Kidney capillary endothelial cell (primary cell): ENCODE data around the gene SNCA.

Experiments used
- DNase-seq: peaks from one replicate; pipeline ENCODE4 v3.0.0-alpha.2; 2018; ENCODE audit warnings: low spot score

The SNCA gene

GRCh38 chr4:89836897-89837384 is at the start of gene SNCA:
Gene SNCA (minus strand): TSS chr4:89837161. CDS start chr4:89835667, 1,494 bp downstream.
- no peak for DNase-seq

- no peak for DNase-seq
Observed at GRCh38 chr4:89879215-89879614, 42.3 kb upstream of the SNCA start.

GRCh38 chr4:89878611-89879010 is 41.6 kb upstream of the SNCA start:
- DNase-seq = no peak

GRCh38 chr4:89876548-89876947 is 39.6 kb upstream of the SNCA start:
- DNase-seq = no peak

- DNase-seq = no peak
Observed at GRCh38 chr4:89871211-89871610, 34.2 kb upstream of the SNCA start.

GRCh38 chr4:89868999-89869589 is 32.1 kb upstream of the SNCA start:
- peak; percentile 27 for DNase-seq

- DNase-seq = no peak
Observed at GRCh38 chr4:89868276-89868675, 31.3 kb upstream of the SNCA start.

GRCh38 chr4:89863533-89863932 is 26.6 kb upstream of the SNCA start:
- DNase-seq = no peak

GRCh38 chr4:89860971-89861370 is 24.0 kb upstream of the SNCA start:
- DNase-seq = no peak

- DNase-seq = no peak
Observed at GRCh38 chr4:89855236-89855635, 18.3 kb upstream of the SNCA start.

- no peak for DNase-seq
Observed at GRCh38 chr4:89847571-89848325, 10.8 kb upstream of the SNCA start.

- no peak for DNase-seq
Observed at GRCh38 chr4:89839558-89839957, 2.6 kb upstream of the SNCA start.

- DNase-seq = no peak
Observed at GRCh38 chr4:89837993-89838390, 1.0 kb upstream of the SNCA start.

GRCh38 chr4:89837385-89837992 is 528 bp upstream of the SNCA start:
- DNase-seq = no peak

- no peak for DNase-seq
Observed at GRCh38 chr4:89836031-89836745, 773 bp downstream of the SNCA start.

- DNase-seq = no peak
Observed at GRCh38 chr4:89835413-89835812, 1.5 kb downstream of the SNCA start.

- DNase-seq = no peak
Observed at GRCh38 chr4:89834486-89835209, 2.3 kb downstream of the SNCA start.

- peak; percentile 63 for DNase-seq
Observed at GRCh38 chr4:89829470-89830138, 7.4 kb downstream of the SNCA start.

- no peak for DNase-seq
Observed at GRCh38 chr4:89823416-89823815, 13.5 kb downstream of the SNCA start.

GRCh38 chr4:89821612-89822011 is 15.3 kb downstream of the SNCA start:
- DNase-seq = no peak

GRCh38 chr4:89820010-89820409 is 17.0 kb downstream of the SNCA start:
- no peak for DNase-seq
